A549 (cell line): ENCODE results near the gene HEXIM1.

Experiments
- CEBPB ChIP-seq, 2 experiments: fragments of >200 bp in 1 of 2; sonication (Bioruptor Twin) in 1 of 2; formaldehyde crosslinking in 1 of 2; IDR thresholded peaks; 2 replicates each; pipeline ENCODE4 v1.6.1; 2012 to 2016
- CHD4 ChIP-seq: fragments of 200-600 bp; sonication (generic); IDR thresholded peaks from 2 replicates; pipeline ENCODE4 v1.6.1; 2016; ENCODE audit warnings: antibody characterized with exemption, mild to moderate bottlenecking, borderline replicate concordance
- CTCF ChIP-seq: fragments of >200 bp; sonication (Bioruptor Twin); formaldehyde crosslinking; IDR thresholded peaks from 3 replicates; pipeline ENCODE4 v1.5.1; 2016
- E2F6 ChIP-seq: IDR thresholded peaks from 2 replicates; pipeline ENCODE4 v1.6.1; 2012; ENCODE audit warnings: low read depth, borderline replicate concordance
- HMGXB4 ChIP-seq: fragments of 250-450 bp; sonication (Bioruptor Pico); IDR thresholded peaks from 2 replicates; pipeline ENCODE4 v1.5.0; 2021; ENCODE audit warnings: mild to moderate bottlenecking, moderate library complexity, borderline replicate concordance
- MAZ ChIP-seq: fragments of 150-350 bp; IDR thresholded peaks from 2 replicates; pipeline ENCODE4 v1.6.1; 2014; ENCODE audit warnings: antibody characterized with exemption, low read depth, low read length, borderline replicate concordance
- PBX3 ChIP-seq: IDR thresholded peaks from 2 replicates; pipeline ENCODE4 v1.6.1; 2012
- POLR2A ChIP-seq: IDR thresholded peaks from 2 replicates; pipeline ENCODE4 v1.6.1; 2012; ENCODE audit warnings: mild to moderate bottlenecking, low read length
- RAD21 ChIP-seq, 2 experiments: fragments of >200 bp in 1 of 2; sonication (Bioruptor Twin) in 1 of 2; formaldehyde crosslinking in 1 of 2; IDR thresholded peaks in 1 of 2; conservative IDR thresholded peaks in 1 of 2; 2 replicates in 1 of 2; 3 replicates in 1 of 2; pipeline ENCODE4 v1.6.1; 2012 to 2018; ENCODE audit warnings: inconsistent platforms in 1 of 2
- RCOR1 ChIP-seq: fragments of 150-350 bp; IDR thresholded peaks from 2 replicates; pipeline ENCODE4 v1.6.1; 2014; ENCODE audit warnings: antibody characterized with exemption, low read length, low read depth
- REST ChIP-seq: fragments of 200-600 bp; sonication (generic); IDR thresholded peaks from 2 replicates; pipeline ENCODE4 v1.6.1; 2016; ENCODE audit warnings: antibody characterized with exemption, mild to moderate bottlenecking, moderate library complexity
- SMC3 ChIP-seq: fragments of >200 bp; sonication (Bioruptor Twin); formaldehyde crosslinking; IDR thresholded peaks from 3 replicates; pipeline ENCODE4 v1.6.1; 2018; ENCODE audit warnings: inconsistent platforms

DNA sequence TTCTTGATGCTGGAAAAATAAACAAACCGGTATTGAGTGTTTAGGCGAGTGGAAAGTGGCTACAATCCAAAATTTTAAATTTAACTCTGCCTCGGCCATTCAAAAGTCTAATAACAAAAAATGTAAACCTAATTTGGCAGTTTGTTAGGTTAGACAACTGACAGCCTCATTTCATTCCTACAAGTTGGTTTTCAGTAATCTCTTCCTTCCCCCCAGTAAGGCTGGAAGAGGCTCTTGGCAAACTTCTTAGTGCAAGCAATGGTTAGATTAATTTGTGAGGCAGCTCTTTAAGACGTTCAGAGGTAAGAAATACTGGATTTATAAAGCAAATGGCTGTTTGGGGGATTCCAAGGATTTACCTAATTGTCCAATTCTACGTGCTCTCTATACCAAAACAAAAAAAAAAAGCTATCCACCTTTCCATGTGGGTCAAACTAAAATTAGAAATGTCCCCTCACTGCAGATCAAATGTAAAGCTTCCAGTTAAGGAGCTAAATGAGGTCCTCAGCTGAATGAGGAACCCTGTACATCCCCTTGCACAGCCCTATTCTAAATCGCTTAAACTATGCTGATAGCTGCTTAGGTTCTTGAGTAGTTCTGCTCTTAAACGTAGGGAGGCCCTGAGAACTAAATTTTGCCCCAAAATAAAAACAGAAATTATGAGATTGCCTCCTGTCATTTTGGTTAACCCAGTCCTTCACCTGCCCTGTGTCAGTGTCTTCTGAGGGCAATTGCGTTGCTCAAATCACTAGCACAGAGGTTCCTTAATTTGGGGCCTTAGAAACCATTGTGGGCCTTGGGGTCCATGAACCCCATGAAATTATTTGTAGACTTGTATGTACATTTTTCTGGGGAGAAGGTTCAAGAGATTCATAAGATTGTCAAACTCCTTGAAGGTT is 2.9 kb downstream of the HEXIM1 start:
- TF ChIP-seq HMGXB4 (no peak), CTCF (no peak), E2F6 (no peak), MAZ (no peak), SMC3 (no peak), CEBPB (IDR thresholded peaks at IDR 0.05) (no peak), POLR2A (no peak), REST (no peak; the same call in 1 of the 2 replicates), CHD4 (no peak), PBX3 (no peak), RAD21 (conservative IDR thresholded peaks at IDR 0.05 in 1 of 2, IDR thresholded peaks at IDR 0.05 in 1 of 2) (no peak), RCOR1 (no peak)
